ENCODE results near the gene AIPL1.

- TF ChIP-seq, protein P1, sequence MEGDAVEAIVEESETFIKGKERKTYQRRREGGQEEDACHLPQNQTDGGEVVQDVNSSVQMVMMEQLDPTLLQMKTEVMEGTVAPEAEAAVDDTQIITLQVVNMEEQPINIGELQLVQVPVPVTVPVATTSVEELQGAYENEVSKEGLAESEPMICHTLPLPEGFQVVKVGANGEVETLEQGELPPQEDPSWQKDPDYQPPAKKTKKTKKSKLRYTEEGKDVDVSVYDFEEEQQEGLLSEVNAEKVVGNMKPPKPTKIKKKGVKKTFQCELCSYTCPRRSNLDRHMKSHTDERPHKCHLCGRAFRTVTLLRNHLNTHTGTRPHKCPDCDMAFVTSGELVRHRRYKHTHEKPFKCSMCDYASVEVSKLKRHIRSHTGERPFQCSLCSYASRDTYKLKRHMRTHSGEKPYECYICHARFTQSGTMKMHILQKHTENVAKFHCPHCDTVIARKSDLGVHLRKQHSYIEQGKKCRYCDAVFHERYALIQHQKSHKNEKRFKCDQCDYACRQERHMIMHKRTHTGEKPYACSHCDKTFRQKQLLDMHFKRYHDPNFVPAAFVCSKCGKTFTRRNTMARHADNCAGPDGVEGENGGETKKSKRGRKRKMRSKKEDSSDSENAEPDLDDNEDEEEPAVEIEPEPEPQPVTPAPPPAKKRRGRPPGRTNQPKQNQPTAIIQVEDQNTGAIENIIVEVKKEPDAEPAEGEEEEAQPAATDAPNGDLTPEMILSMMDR (IDR thresholded peaks at IDR 0.05): no peak
- no peak for TF ChIP-seq POLR2AphosphoS5 (IDR thresholded peaks at IDR 0.05)
Measured at GRCh38 chr17:6458460-6458950, 23.6 kb upstream of the AIPL1 start.

All from upper lobe of left lung (tissue), 4 donors.